ENCODE data around the gene LRRC47.
"Not testable (repeated sequence)": the region's sequence is repeated elsewhere in the genome, so short reads cannot be mapped to it uniquely, and the experiment has no call there.

LRRC47 gene

DNA sequence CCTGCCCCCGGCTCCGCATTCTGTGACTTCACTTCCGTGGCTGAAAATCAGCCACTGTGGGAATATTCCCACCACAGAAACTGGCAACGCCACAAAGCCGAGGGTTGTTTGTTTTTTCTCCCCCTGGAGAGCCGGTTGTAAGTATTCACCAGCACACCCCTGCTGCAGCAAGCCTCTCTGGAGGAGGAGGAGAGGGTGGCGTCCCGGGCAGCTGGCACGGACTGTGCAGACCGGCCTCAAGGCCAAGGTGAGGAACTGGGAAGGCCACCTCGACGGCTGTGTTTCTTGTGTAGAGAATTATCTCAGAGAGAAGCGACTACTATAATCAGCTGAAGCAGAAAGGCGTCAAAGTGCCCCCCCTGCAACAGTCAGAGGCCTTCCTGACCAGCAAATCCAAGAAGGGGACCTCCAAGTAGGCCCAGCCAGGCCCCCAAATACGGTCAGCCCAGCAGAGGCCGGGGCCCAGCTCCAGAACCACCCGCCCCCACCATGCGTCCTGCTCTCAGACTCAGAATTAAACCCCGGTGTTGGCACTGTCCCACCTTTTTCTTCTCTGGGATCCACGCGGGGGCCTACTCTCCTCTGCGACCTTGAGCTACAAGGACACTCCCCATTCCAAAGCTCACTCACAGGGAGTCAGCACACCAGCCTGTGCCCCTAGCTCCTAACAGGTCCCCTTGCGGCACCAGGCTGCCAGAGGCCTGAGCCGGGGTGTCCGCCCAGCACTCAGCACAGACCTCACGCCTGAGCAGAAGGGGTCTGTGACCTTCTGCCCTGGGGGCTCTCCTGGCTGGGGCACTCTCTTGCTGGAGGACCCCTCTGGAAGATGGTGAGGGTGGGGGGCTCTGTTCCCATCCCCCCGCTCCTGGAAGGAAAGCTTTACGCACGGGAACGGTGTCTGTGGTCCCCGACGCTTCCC lies 24.9 kb downstream of the LRRC47 start:
- no peak for DNase-seq (ENCODE audit: low spot score)

- no peak for DNase-seq (ENCODE audit: low spot score)
These were observed 26.1 kb downstream of the LRRC47 start for GRCh38 chr1:3770047-3770765.

DNA sequence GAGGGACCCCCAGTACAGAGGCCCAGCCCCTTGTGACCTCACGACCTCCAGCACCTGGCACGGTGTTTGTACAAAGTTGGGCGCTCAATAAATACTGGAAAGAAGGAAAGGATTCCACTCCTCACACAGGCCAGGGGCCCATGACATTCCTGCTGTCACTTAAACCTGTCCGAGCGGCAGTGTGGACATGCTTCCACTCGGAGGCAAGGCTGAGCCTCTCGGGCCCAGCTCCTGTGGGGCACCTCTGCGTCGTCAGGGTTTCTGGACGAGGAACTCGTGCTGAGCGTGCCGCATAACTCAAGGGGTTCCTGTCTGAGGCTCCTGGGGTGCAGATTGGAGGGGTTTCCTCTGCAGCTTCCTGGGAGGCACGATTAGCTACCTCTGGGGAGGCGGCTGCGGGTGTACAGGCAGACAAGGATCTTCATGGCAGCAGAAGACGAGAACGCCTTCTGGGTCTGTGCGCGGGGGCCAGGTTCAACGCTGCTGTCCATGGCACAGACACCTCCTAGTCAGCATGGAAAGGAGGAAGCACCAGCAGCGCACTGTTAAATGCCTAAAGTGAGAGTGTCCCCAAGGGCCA lies 27.4 kb downstream of the LRRC47 start:
- no peak for DNase-seq (ENCODE audit: low spot score)

- DNase-seq (ENCODE audit: low spot score), result no peak
These were observed 28.9 kb downstream of the LRRC47 start for GRCh38 chr1:3767328-3767925.

DNA sequence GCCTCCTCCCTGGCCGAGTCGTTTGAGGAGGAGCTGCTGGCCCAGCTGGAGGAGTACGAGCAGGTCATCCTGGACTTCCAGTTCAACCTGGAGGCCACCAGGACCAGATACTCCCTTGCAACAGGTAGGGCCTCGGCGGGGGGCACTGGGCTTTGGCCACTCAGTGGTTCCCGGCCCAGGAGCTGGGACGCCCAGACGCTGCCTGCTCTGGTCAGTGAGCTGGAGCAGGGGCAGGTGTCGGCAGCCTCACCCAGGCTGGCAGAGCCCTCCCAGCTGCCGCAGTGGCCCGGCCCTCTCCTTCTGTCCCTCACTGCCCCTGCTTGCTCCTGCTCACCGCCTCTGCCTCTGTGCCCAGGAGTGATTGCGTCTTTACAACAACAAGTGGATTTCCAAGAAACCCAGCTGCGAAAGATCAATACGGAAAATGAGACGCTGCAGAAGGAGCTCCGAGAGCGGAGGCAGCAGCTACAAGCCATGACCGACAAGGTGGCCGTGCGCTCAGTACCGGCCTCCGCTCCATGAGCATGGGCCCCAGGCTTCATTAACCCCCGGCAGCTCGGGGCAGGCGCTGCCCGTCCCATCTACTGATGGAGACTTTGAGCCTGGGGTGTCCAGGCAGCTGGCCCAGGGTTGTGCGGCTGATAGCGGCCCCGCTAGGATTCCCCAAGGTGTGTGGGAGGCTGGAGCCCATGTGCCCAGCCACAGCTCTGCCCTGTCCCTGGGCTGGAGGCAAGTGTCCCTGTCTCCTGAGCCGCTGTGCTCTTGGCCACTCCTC lies 32.8 kb downstream of the LRRC47 start:
- DNase-seq (ENCODE audit: low spot score), result no peak

GRCh38 chr1:3762873-3763228 lies 33.4 kb downstream of the LRRC47 start:
- DNase-seq (ENCODE audit: low spot score), result no peak

GRCh38 chr1:3762151-3762872 lies 34.0 kb downstream of the LRRC47 start:
- no peak for DNase-seq (ENCODE audit: low spot score)

DNA sequence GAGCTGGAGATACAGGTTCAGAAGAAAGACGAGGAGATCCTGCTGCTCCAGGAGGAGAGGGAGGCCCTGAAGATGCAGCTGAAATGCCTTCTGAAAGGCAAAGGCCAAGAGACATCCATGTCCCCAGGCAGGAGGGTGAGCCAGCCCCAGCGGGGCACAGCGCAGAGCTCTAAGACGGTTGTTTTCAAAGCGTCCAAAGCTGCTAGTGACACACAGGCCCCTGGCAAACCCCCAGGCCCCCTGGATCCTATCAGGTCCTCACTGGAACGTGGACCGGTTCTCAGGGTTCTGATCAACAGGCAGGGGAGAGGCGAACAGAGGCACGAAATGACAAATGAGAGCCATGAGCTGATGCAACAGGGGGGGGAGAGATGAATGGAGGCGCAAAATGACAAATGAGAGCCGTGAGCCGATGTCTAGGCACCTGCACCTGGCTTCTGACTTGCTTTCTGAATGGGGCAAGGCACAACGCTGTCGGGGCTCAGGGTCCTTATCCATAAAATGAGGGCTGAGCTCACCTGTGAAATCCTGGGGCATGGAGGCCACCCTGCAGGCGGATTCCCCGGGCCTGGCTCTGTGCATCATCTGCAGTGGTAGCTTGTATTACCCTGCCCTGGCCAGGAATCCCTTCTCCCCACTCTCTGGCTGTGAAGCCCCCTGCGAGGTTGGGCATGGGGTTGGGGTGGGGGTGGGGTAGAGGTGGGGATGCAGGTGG lies 34.8 kb downstream of the LRRC47 start:
- DNase-seq (ENCODE audit: low spot score), result no peak

GRCh38 chr1:3759796-3760195 lies 36.5 kb downstream of the LRRC47 start:
- DNase-seq (ENCODE audit: low spot score), result no peak

DNA sequence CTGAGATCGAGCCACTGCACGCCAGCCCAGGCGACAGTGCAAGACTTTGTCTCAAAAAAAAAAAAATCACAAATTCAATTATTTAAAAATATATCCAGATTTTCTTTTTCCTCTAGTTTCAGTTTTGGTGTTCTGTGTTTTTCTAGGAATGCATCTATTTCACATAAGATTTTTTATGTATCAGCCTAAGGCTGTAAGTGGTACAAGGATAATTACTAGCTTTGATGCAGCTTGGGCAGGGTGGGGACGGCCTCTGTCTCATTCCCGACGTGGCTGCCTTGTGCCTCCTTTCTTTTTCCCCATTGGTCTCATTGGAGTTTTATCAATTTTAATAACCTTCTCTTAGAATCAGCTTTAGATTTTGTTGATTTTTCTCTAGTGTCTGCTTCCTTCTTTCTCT lies 37.1 kb downstream of the LRRC47 start:
- no peak for DNase-seq (ENCODE audit: low spot score)

- DNase-seq (ENCODE audit: low spot score), result no peak
These were observed 39.9 kb downstream of the LRRC47 start for GRCh38 chr1:3756394-3756793.

- no peak for DNase-seq (ENCODE audit: low spot score)
These were observed 42.4 kb downstream of the LRRC47 start for GRCh38 chr1:3753656-3754454.

DNA sequence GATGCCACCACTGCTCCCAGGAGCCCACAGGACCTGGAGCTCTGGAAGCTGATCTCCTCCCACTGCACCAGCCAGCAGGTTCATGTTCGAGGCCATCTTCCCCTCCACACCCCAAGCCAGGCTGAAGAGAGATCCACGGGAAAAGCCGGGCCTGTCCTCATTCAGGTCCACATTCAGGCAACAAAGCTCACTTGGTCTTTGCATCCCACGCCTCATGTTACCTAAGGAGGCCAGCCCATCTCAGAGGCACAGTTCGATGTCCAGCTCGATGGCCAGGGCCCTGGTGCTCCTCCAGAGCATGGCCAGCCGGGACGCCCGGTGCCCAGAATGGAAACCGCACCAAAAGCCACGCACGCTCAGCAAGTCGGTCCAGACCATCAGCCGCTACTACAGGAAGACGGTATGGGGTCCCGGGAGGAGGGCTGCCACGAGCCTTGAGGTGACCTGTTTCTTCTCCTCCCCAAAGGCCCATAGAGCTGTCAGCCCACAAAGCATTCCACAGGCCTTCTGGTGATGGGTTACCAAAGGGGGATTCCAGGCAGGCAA lies 43.8 kb downstream of the LRRC47 start, which contains the start of gene CCDC27:
CCDC27 (plus strand) TSS at position 51 of the 546 bp plus-strand sequence; CDS start at position 83, 32 bp downstream.
- no peak for DNase-seq (ENCODE audit: low spot score)

DNA sequence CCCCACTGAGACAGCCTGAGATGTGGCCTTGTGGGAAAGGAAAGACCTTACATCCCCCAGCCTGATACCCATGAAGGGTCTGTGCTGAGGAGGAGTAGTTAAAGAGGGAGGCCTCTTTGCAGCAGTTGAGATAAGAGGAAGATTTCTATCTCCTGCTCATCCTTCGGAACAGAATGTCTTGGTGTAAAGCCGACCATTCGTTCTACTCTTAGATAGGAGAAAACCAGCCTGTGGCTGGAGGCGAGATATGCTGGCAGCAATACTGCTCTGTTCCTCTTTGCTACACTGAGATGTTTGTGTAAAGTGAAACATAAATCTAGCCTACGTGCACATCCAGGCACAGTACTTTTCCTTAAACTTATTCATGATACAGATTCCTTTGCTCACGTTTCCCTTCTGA lies 45.6 kb downstream of the LRRC47 start:
- DNase-seq (ENCODE audit: low spot score), result no peak

GRCh38 chr1:3749512-3749911 lies 46.8 kb downstream of the LRRC47 start:
- no peak for DNase-seq (ENCODE audit: low spot score)

- DNase-seq (ENCODE audit: low spot score), result not testable (repeated sequence)
These were observed 47.9 kb downstream of the LRRC47 start for GRCh38 chr1:3748316-3748900.

DNA sequence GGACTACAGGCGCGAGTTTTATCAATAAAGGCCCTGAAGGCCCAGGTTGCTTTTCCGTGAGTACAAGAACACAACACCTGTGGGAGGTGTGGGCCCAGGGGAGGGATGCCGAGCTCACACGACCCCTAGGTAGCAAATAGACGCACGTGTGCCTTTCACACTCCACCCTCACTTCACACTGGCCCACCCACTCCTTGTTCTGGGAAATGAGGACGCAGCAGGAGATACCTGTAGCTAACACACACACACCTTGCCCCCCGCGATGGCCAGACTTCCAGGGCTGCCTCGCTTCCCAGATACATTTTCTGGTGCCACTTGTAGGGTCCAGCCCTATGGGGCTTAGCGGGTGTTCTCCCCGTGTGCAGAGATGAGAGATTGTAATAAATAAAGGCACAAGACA lies 48.4 kb downstream of the LRRC47 start:
- DNase-seq (ENCODE audit: low spot score), result no peak

DNA sequence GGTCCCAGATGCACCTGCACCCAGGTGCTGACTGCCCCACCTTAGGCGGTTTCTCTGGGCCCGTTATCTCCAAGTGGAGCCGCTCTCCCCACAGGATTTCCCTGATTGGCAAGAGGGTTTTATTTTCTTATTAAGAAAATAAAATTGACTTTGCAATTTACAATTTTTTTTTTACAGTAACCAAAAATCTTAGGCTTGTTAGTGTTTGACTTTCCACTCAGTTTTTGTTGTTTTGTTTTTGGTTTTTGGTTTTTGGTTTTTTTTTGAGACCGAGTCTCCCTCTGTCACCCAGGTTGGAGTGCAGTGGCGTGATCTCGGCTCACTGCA lies 48.8 kb downstream of the LRRC47 start:
- no peak for DNase-seq (ENCODE audit: low spot score)
